IPS DF 6.9 (cell line): ENCODE measurements around the gene OR8H1.

ENCODE experiments used
- DNase-seq: peaks from one replicate; pipeline ENCODE4 v3.0.0-alpha.2; 2013; ENCODE audit warnings: low read depth, low spot score
- H3K27ac ChIP-seq: one replicate; pipeline ENCODE4 v1.5.1; 2013; ENCODE audit warnings: low read length, control low read depth
- H3K27me3 ChIP-seq: 2 replicates; pipeline ENCODE4 v1.6.1; 2013; ENCODE audit warnings: mild to moderate bottlenecking, low read length; ENCODE audit not compliant: control insufficient read depth, insufficient read depth
- H3K36me3 ChIP-seq: 2 replicates; pipeline ENCODE4 v1.6.1; 2013; ENCODE audit warnings: low read length; ENCODE audit not compliant: control insufficient read depth, insufficient read depth
- H3K4me1 ChIP-seq: 2 replicates; pipeline ENCODE4 v1.6.1; 2013; ENCODE audit warnings: low read length; ENCODE audit not compliant: control insufficient read depth, insufficient read depth
- H3K4me3 ChIP-seq: 2 replicates; pipeline ENCODE4 v1.5.1; 2013; ENCODE audit warnings: mild to moderate bottlenecking, low read length
- H3K9me3 ChIP-seq: 2 replicates; pipeline ENCODE4 v1.6.1; 2013; ENCODE audit warnings: low read length, inconsistent platforms; ENCODE audit not compliant: control insufficient read depth, insufficient read depth
- WGBS: extraction: QIAGEN DNeasy Blood & Tissue Kit; methylation state at CpG from one replicate; pipeline ENCODE4 v1.1.7; 2013; ENCODE audit warnings: mixed read lengths, missing lambda C conversion rate; ENCODE audit not compliant: insufficient read length, insufficient coverage; 5-methylcytosine and 5-hydroxymethylcytosine counted together

The OR8H1 gene

DNA sequence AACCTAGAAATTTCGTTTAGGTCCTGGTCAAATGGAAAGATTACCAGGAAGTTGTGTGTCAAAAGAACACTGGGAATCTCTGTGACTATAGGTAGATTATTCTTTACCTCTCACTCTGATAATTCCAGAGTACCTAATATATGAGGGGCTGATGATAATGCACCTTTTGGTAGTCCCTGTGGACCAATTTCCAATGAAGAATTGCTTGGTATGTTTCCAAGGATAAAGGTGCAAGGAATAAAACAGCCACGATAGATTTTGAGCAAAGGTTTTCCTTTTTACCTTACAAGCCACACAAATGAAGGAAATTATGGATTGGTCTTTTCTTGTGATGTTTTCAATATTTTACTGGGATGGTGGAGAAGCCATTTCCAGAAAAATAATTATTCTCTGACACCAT lies at the start of gene OR8H1:
Gene OR8H1, minus strand, starts transcription at position 101 of the 400 bp plus-strand sequence. CDS start 1,192 bp downstream, outside the sequence.
- no CpG with 5 or more reads among the region's 2 CpGs for WGBS
- no peak for DNase-seq
- H3K4me3 ChIP-seq: no peak within 1 kb of the TSS
- no peaks in the 10 kb centered on the region for H3K4me1 ChIP-seq
- no peaks in the 10 kb centered on the region for H3K36me3 ChIP-seq
- H3K27ac ChIP-seq: no peak within 1 kb of the TSS
- no peaks in the 10 kb centered on the region for H3K9me3 ChIP-seq
- H3K27me3 ChIP-seq: no peaks in the 10 kb centered on the region

- no peaks in the 10 kb centered on the region for H3K4me1 ChIP-seq
- DNase-seq: no peak
- no peak overlapping the region for H3K4me3 ChIP-seq
- no peak overlapping the region for H3K27ac ChIP-seq
- no peaks in the 10 kb centered on the region for H3K9me3 ChIP-seq
- no peaks in the 10 kb centered on the region for H3K27me3 ChIP-seq
- H3K36me3 ChIP-seq: no peaks in the 10 kb centered on the region
Measured at GRCh38 chr11:56340289-56340688, 48.2 kb upstream of the OR8H1 start.

- Histone ChIP-seq H3K27me3 (no peaks in the 10 kb centered on the region), H3K4me1 (peaks cover 1% of the 10 kb centered on the region; the same call in 1 of the 2 replicates), H3K36me3 (no peaks in the 10 kb centered on the region), H3K27ac (no peak overlapping the region), H3K9me3 (no peaks in the 10 kb centered on the region), H3K4me3 (no peak overlapping the region)
- WGBS: no CpG with 5 or more reads among the region's 3 CpGs
- DNase-seq: no peak
Measured at GRCh38 chr11:56333156-56333555, 41.1 kb upstream of the OR8H1 start.

DNA sequence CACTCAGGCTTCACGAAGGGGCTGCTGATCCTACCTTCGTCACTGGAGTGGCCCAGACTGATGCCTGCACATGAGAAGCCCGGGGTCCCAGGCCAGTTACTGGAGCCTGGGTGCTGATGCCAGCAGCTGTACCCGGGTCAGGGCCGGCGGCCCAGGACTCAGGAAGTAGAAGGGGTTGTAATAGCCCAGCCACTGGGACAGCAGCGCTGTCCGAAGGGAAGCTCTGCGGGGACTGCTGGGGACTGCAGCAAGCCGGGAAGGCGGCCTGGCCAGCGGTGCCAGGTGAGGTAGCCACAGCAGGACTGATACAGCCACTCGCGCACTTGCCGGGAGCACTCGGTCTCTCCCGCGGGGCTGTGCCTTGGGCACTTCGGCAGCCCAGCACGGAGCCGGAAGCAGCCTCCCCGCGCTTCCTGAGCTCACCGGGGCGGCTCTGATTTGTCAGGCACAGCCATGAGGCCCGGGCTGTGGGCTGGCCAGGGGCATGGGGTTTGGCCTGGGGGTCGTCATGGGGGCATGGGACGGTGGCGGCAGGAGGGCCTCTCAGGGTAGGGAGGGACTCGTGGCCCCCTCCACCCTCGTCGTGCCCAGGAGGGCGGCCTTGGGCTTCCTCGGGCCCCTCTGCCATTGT lies 39.9 kb upstream of the OR8H1 start:
- no CpG with 5 or more reads among the region's 34 CpGs for WGBS
- no peaks in the 10 kb centered on the region for H3K27me3 ChIP-seq
- no peaks in the 10 kb centered on the region for H3K36me3 ChIP-seq
- peaks cover 1% of the 10 kb centered on the region; the same call in 1 of the 2 replicates for H3K4me1 ChIP-seq
- no peak for DNase-seq
- no peak overlapping the region for H3K4me3 ChIP-seq
- no peaks in the 10 kb centered on the region for H3K9me3 ChIP-seq
- H3K27ac ChIP-seq: no peak overlapping the region

GRCh38 chr11:56314844-56315243 lies 22.8 kb upstream of the OR8H1 start, which contains the start of gene OR8K3:
TSS of gene OR8K3 (plus strand) at chr11:56315144. CDS start at chr11:56318307, 3,163 bp downstream.
- Histone ChIP-seq H3K4me3 (no peak within 1 kb of the TSS), H3K27me3 (no peaks in the 10 kb centered on the region), H3K36me3 (no peaks in the 10 kb centered on the region), H3K4me1 (no peaks in the 10 kb centered on the region), H3K9me3 (no peaks in the 10 kb centered on the region), H3K27ac (no peak within 1 kb of the TSS)
- DNase-seq: no peak

- no peaks in the 10 kb centered on the region for H3K27me3 ChIP-seq
- H3K36me3 ChIP-seq: no peaks in the 10 kb centered on the region
- H3K4me1 ChIP-seq: no peaks in the 10 kb centered on the region
- no peaks in the 10 kb centered on the region for H3K9me3 ChIP-seq
- WGBS: no CpG with 5 or more reads among the region's 3 CpGs
- no peak for DNase-seq
- no peak overlapping the region for H3K27ac ChIP-seq
- H3K4me3 ChIP-seq: no peak overlapping the region
Measured at GRCh38 chr11:56307836-56308235, 15.8 kb upstream of the OR8H1 start.

DNA sequence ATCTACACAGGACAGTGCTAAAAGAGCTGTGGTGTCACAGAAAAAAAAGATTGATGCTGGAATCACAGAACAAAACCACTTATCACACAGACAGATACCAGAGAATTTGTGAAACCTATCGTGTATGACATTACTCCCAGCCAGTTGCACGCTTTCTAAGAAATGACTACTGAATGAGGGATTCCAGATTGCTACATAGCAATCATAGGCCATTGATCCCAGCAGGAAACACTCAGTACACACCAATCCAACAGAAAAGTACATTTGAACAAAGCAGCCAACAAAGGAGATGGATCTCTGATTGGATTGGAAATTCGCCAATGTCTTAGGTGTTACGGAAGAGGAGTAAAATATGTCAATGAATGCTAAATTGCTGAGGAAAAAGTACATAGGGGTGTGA lies 4.8 kb upstream of the OR8H1 start:
- no CpG with 5 or more reads among the region's 4 CpGs for WGBS
- no peaks in the 10 kb centered on the region for H3K4me1 ChIP-seq
- no peaks in the 10 kb centered on the region for H3K27me3 ChIP-seq
- H3K36me3 ChIP-seq: no peaks in the 10 kb centered on the region
- no peaks in the 10 kb centered on the region for H3K9me3 ChIP-seq
- no peak overlapping the region for H3K4me3 ChIP-seq
- no peak for DNase-seq
- H3K27ac ChIP-seq: no peak overlapping the region

GRCh38 chr11:56273854-56274253 lies 18.2 kb downstream of the OR8H1 start, which contains the start of gene OR5T1:
TSS of gene OR5T1 (plus strand) at chr11:56274154. CDS start at chr11:56275639, 1,485 bp downstream.
- H3K4me3 ChIP-seq: no peak within 1 kb of the TSS

DNA sequence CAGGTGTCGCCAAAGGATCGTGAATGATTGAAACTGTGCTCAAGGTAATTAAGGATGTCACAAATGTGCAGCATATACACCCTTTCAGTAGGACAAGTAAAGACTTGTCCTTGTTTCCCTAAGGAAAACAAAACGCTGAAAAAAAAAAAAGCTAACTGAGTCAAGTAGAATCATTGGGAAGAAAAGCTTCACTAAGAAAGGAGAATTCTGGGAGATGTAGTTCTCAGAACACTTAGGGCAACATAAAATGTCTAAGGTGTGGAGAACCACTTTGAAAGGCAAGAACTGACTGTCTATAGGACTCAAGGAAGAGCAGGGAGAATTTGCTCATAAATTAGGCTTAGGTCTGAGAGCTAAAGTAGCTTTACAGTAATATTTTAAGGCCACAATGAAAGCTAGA lies 21.0 kb downstream of the OR8H1 start:
- Histone ChIP-seq H3K36me3 (no peaks in the 10 kb centered on the region), H3K27me3 (no peaks in the 10 kb centered on the region), H3K4me3 (no peak overlapping the region), H3K4me1 (no peaks in the 10 kb centered on the region), H3K27ac (no peak overlapping the region), H3K9me3 (no peaks in the 10 kb centered on the region)
- WGBS: no CpG with 5 or more reads among the region's 3 CpGs
- no peak for DNase-seq

More at GRCh38 chr11:56273854-56274253, 18.2 kb downstream of the OR8H1 start, which contains the start of gene OR5T1:
- H3K27ac ChIP-seq: no peak within 1 kb of the TSS
- H3K36me3 ChIP-seq: no peaks in the 10 kb centered on the region
- no peaks in the 10 kb centered on the region for H3K4me1 ChIP-seq
- H3K27me3 ChIP-seq: no peaks in the 10 kb centered on the region
- DNase-seq: no peak
- no peaks in the 10 kb centered on the region for H3K9me3 ChIP-seq

DNA sequence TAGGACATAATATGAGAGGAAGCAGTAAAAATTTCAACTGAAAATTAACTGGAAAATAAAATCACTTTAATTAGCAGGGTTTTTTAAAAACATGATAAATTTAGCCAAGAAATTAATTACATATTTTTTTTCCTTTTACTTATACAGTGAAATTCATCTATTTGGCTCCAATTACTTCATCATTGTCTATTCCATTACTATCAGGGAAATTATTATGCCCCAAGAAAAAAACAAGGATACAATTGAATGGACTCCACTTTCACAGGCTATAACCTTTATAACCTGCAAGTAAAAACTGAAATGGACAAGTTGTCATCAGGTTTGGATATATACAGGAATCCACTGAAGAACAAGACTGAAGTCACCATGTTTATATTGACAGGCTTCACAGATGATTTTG lies 40.1 kb downstream of the OR8H1 start, which contains the start of gene OR5T3:
Gene OR5T3, plus strand, starts transcription at position 301 of the 400 bp plus-strand sequence. Its CDS starts 0 bp downstream, at position 301.
- Histone ChIP-seq H3K9me3 (no peaks in the 10 kb centered on the region), H3K4me1 (no peaks in the 10 kb centered on the region), H3K27me3 (no peaks in the 10 kb centered on the region), H3K27ac (no peak within 1 kb of the TSS), H3K4me3 (no peak within 1 kb of the TSS), H3K36me3 (no peaks in the 10 kb centered on the region)
- DNase-seq: no peak
